CD14-positive monocyte (primary cell): Measurements from ENCODE around the gene TRIM65. TPM values are rescaled to one million over a fixed set of nuclear protein-coding genes. Genes with fewer than 3 reads are reported as not detected.

Experiments used
- DNase-seq, 3 donors: peaks; one replicate each; pipeline ENCODE4 v3.0.0-alpha.2; 2011 to 2022
- H2AFZ ChIP-seq: 2 replicates; pipeline ENCODE4 v1.6.0; 2012; ENCODE audit warnings: mild to moderate bottlenecking, low read depth, low read length, inconsistent platforms; ENCODE audit not compliant: insufficient read depth, poor library complexity, severe bottlenecking
- H3K27ac ChIP-seq, 2 donors: 1 replicate in 1 of 2; 2 replicates in 1 of 2; pipeline ENCODE4 v1.5.1; 2012 to 2013; ENCODE audit warnings: low read length in 2 of 2, control low read depth in 1 of 2, inconsistent platforms in 1 of 2, low read depth in 1 of 2, mild to moderate bottlenecking in 1 of 2
- H3K27me3 ChIP-seq, 2 donors: one replicate each; pipeline versions ENCODE4 v1.6.0 to v1.6.1; 2011 to 2013; ENCODE audit warnings: low read length in 2 of 2; ENCODE audit not compliant: control insufficient read depth in 2 of 2, insufficient read depth in 2 of 2
- H3K36me3 ChIP-seq, 2 donors: replicated peaks in 1 of 2; 1 replicate in 1 of 2; 2 replicates in 1 of 2; pipeline versions ENCODE4 v1.5.1 to v1.6.1; 2012 to 2013; ENCODE audit warnings: low read length in 2 of 2, control low read depth in 1 of 2, inconsistent platforms in 1 of 2, mild to moderate bottlenecking in 1 of 2; ENCODE audit not compliant: insufficient read depth in 2 of 2, control insufficient read depth in 1 of 2
- H3K4me1 ChIP-seq, 2 donors: 1 replicate in 1 of 2; 2 replicates in 1 of 2; pipeline versions ENCODE4 v1.5.1 to v1.6.1; 2012 to 2013; ENCODE audit warnings: low read length in 2 of 2, control low read depth in 1 of 2, inconsistent platforms in 1 of 2, mild to moderate bottlenecking in 1 of 2, moderate library complexity in 1 of 2; ENCODE audit not compliant: insufficient read depth in 2 of 2, control insufficient read depth in 1 of 2
- H3K4me2 ChIP-seq: replicated peaks from 2 replicates; pipeline ENCODE3; 2012; ENCODE audit warnings: low read length, moderate library complexity, mild to moderate bottlenecking; ENCODE audit not compliant: poor library complexity, severe bottlenecking; ENCODE audit errors: extremely low read depth
- H3K4me3 ChIP-seq, 3 experiments: fragments of 200-600 bp in 1 of 3; sonication (generic) in 1 of 3; replicated peaks in 1 of 3; 1 replicate in 2 of 3; 2 replicates in 1 of 3; pipeline ENCODE4 v1.5.1; 2011 to 2013; ENCODE audit warnings: low read length in 3 of 3, mild to moderate bottlenecking in 3 of 3, control low read depth in 2 of 3, low read depth in 2 of 3, inconsistent platforms in 1 of 3, moderate library complexity in 1 of 3
- H3K79me2 ChIP-seq: 2 replicates; pipeline ENCODE4 v1.6.0; 2012; ENCODE audit warnings: mild to moderate bottlenecking, control low read depth, inconsistent platforms, low read length, moderate library complexity; ENCODE audit not compliant: insufficient read depth
- H3K9ac ChIP-seq: 2 replicates; pipeline ENCODE4 v1.6.0; 2017; ENCODE audit warnings: low read length, mild to moderate bottlenecking; ENCODE audit not compliant: insufficient read depth, poor library complexity, severe bottlenecking
- H3K9me3 ChIP-seq, 2 donors: replicated peaks in 1 of 2; 1 replicate in 1 of 2; 2 replicates in 1 of 2; pipeline versions ENCODE4 v1.5.1 to v1.6.1; 2012 to 2013; ENCODE audit warnings: low read length in 2 of 2, control low read depth in 1 of 2; ENCODE audit not compliant: control insufficient read depth in 1 of 2, insufficient read depth in 1 of 2
- H4K20me1 ChIP-seq: 2 replicates; pipeline ENCODE4 v1.6.0; 2012; ENCODE audit warnings: mild to moderate bottlenecking, low read length, control low read depth, moderate library complexity; ENCODE audit not compliant: insufficient read depth
- H3K27ac Mint-ChIP-seq, 7 donors: one replicate each; pipeline ENCODE4 v1.8.0; 2020; ENCODE audit warnings: mild to moderate bottlenecking in 7 of 7, mixed read lengths in 7 of 7, moderate library complexity in 6 of 7, inconsistent platforms in 2 of 7
- H3K27me3 Mint-ChIP-seq, 3 donors: one replicate each; pipeline ENCODE4 v1.8.0; 2021 to 2022; ENCODE audit warnings: low read depth in 3 of 3, mild to moderate bottlenecking in 3 of 3, mixed read lengths in 3 of 3, moderate library complexity in 3 of 3, inconsistent platforms in 1 of 3
- H3K36me3 Mint-ChIP-seq, 2 donors: one replicate each; pipeline ENCODE4 v1.8.0; 2020; ENCODE audit warnings: mixed read lengths in 2 of 2, inconsistent platforms in 1 of 2, mild to moderate bottlenecking in 1 of 2
- H3K4me1 Mint-ChIP-seq: one replicate; pipeline ENCODE4 v1.8.0; 2020; ENCODE audit warnings: mild to moderate bottlenecking, mixed read lengths
- H3K4me3 Mint-ChIP-seq, 2 donors: one replicate each; pipeline ENCODE4 v1.8.0; 2020; ENCODE audit warnings: mild to moderate bottlenecking in 2 of 2, mixed read lengths in 2 of 2, moderate library complexity in 1 of 2
- H3K9me3 Mint-ChIP-seq, 7 donors: one replicate each; pipeline ENCODE4 v1.8.0; 2020 to 2022; ENCODE audit warnings: mixed read lengths in 7 of 7, mild to moderate bottlenecking in 6 of 7, moderate library complexity in 6 of 7, inconsistent platforms in 2 of 7
- CTCF ChIP-seq: fragments of 200-600 bp; IDR thresholded peaks from one replicate; pipeline ENCODE4 v1.8.0; 2022; ENCODE audit warnings: antibody characterized with exemption, mild to moderate bottlenecking
- WGBS: methylation state at CpG from one replicate; pipeline ENCODE4 v1.1.5; 2013; ENCODE audit warnings: missing lambda C conversion rate; ENCODE audit not compliant: insufficient coverage; 5-methylcytosine and 5-hydroxymethylcytosine counted together
- intact Hi-C, 2 donors: fragments of 100-400 bp; cut with micrococcal nuclease; formaldehyde crosslinking; loops; one replicate each; pipeline versions ENCODE4 v1.15.0 to v1.15.1; 2023
- polyA plus RNA-seq, 3 donors: library from polyadenylated mRNA; depleted of rRNA in 1 of 3; unstranded in 2 of 3; stranded (reverse) in 1 of 3; fragments of 300-500 nt in 2 of 3; fragments of >200 nt in 1 of 3; fragmentation: Illumina TruSeq in 2 of 3; gene quantifications; 1 replicate in 2 of 3; 2 replicates in 1 of 3; pipeline ENCODE4 v1.2.3, GENCODE V29; 2012 to 2021

Gene TRIM65
- polyA plus RNA-seq, 3 donors, result 5.6 to 10.4 (median 5.9) TPM

GRCh38 chr17:75937652-75938051 lies 40.9 kb upstream of the TRIM65 start:
- Histone ChIP-seq H3K36me3 (no peaks in the 10 kb centered on the region), H3K9ac (no peak overlapping the region), H3K27ac (no peak overlapping the region), H2AFZ (no peak overlapping the region), H3K9me3 (no peaks in the 10 kb centered on the region), H3K4me2 (no peak overlapping the region), H3K79me2 (no peaks in the 10 kb centered on the region), H4K20me1 (no peaks in the 10 kb centered on the region), H3K27me3 (no peaks in the 10 kb centered on the region), H3K4me3 (no peak overlapping the region), H3K4me1 (peaks cover 11 to 16% of the 10 kb centered on the region in 2 donors)
- Mint-ChIP-seq H3K27me3 (peaks cover 0 to 8% (median 5%) of the 10 kb centered on the region in 3 donors), H3K4me3 (no peak overlapping the region), H3K4me1 (peaks cover 13% of the 10 kb centered on the region), H3K27ac (no peak overlapping the region), H3K9me3 (peaks cover 0 to 2% (median 0%) of the 10 kb centered on the region in 7 donors), H3K36me3 (peaks cover 2 to 3% of the 10 kb centered on the region in 2 donors)
- no peak for TF ChIP-seq CTCF
- DNase-seq, result no peak
- intact Hi-C loops, result no loop called here
- WGBS, result 85% methylated on average over 10 of the region's 13 CpGs

- H3K27ac Mint-ChIP-seq, result no peak overlapping the region
These were observed 37.1 kb upstream of the TRIM65 start for GRCh38 chr17:75933808-75934207.

More at GRCh38 chr17:75933808-75934207, 37.1 kb upstream of the TRIM65 start:
- Histone ChIP-seq H3K27ac (no peak overlapping the region), H4K20me1 (no peaks in the 10 kb centered on the region), H3K79me2 (no peaks in the 10 kb centered on the region), H3K9me3 (no peaks in the 10 kb centered on the region), H3K9ac (no peak overlapping the region), H3K36me3 (no peaks in the 10 kb centered on the region), H3K4me2 (no peak overlapping the region), H3K4me3 (no peak overlapping the region), H2AFZ (no peak overlapping the region), H3K27me3 (no peaks in the 10 kb centered on the region), H3K4me1 (no peaks in the 10 kb centered on the region)
- Mint-ChIP-seq H3K27me3 (peaks cover 0 to 6% (median 3%) of the 10 kb centered on the region in 3 donors), H3K4me1 (no peaks in the 10 kb centered on the region), H3K36me3 (no peaks in the 10 kb centered on the region), H3K9me3 (peaks cover 0 to 2% (median 0%) of the 10 kb centered on the region in 7 donors), H3K4me3 (no peak overlapping the region)
- no peak for TF ChIP-seq CTCF
- DNase-seq, result no peak
- WGBS, result no CpG with 5 or more reads among the region's 4 CpGs
- intact Hi-C loops, result no loop called here
